ENCODE data around the gene SNAP47. TPM values are rescaled to one million over a fixed set of nuclear protein-coding genes. Genes with fewer than 3 reads are reported as not detected.

Gene SNAP47
- total and polyA plus RNA-seq, 2 experiments from 2014 or later = 29.3 to 40.1 TPM

GRCh38 chr1:227797144-227797543 is 61.9 kb downstream of the SNAP47 start:
- Histone ChIP-seq H3K9me3 (ENCODE audit: low read depth) (no peaks in the 10 kb centered on the region), H3F3A (ENCODE audit: insufficient read depth) (no peaks in the 10 kb centered on the region), H3K9me2 (ENCODE audit: insufficient read depth) (no peaks in the 10 kb centered on the region), H3K27me3 (replicated peaks; ENCODE audit: insufficient read depth) (no peaks in the 10 kb centered on the region), H2AFZ (no peak overlapping the region), H3K4me3 (no peak overlapping the region), H3K36me3 (ENCODE audit: low read depth) (no peaks in the 10 kb centered on the region), H3K9ac (no peak overlapping the region), H3K4me2 (ENCODE audit: unreplicated experiment) (no peak overlapping the region), H3K4me1 (ENCODE audit: insufficient read depth) (peaks cover 17% of the 10 kb centered on the region), H4K20me1 (ENCODE audit: insufficient read depth) (no peaks in the 10 kb centered on the region), H3K27ac (no peak overlapping the region), H3K79me2 (ENCODE audit: insufficient read depth) (no peaks in the 10 kb centered on the region)
- TF ChIP-seq EZH2 (IDR thresholded peaks at IDR 0.05; ENCODE audit: insufficient read depth, poor library complexity, severe bottlenecking) (no peak), EZH2phosphoT487 (IDR thresholded peaks at IDR 0.05; ENCODE audit: insufficient read depth, low read depth) (no peak)
- WGBS, 2 experiments (ENCODE audit: low coverage in 1 of 2, low lambda C conversion rate in 2 of 2, missing lambda C conversion rate in 2 of 2) = 83 to 89% methylated on average over 3 of the region's 3 CpGs
- no peak for DNase-seq
- in situ Hi-C loops (cut with MboI) = no loop called here

DNA sequence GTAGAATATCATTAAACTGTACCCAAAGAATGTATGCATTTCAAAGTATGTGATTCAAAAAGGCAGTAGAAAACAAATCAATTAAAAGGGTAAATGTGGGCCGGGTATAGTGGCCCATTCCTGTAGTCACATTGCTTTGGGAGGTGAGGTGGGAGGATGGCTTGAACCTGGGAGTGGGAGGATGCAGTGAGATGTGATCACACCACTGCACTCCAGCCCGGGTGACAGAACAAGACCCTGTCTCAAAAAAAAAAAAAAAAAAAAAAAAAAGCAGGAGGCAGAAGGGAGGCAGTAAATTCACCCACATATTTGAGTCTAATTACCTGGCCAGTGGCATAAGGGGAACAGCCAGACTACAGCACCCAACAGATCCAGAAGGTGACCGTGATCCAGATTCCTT is 62.4 kb downstream of the SNAP47 start:
- Histone ChIP-seq H3K4me1 (ENCODE audit: insufficient read depth) (peaks cover 17% of the 10 kb centered on the region), H3K9me2 (ENCODE audit: insufficient read depth) (no peaks in the 10 kb centered on the region), H4K20me1 (ENCODE audit: insufficient read depth) (no peaks in the 10 kb centered on the region), H3K79me2 (ENCODE audit: insufficient read depth) (no peaks in the 10 kb centered on the region), H2AFZ (no peak overlapping the region), H3K9ac (no peak overlapping the region), H3K9me3 (ENCODE audit: low read depth) (no peaks in the 10 kb centered on the region), H3K27ac (no peak overlapping the region), H3K4me3 (no peak overlapping the region), H3F3A (ENCODE audit: insufficient read depth) (no peaks in the 10 kb centered on the region), H3K4me2 (ENCODE audit: unreplicated experiment) (no peak overlapping the region), H3K36me3 (ENCODE audit: low read depth) (no peaks in the 10 kb centered on the region), H3K27me3 (replicated peaks; ENCODE audit: insufficient read depth) (no peaks in the 10 kb centered on the region)
- in situ Hi-C loops (cut with MboI) = no loop called here
- TF ChIP-seq EZH2phosphoT487 (IDR thresholded peaks at IDR 0.05; ENCODE audit: insufficient read depth, low read depth) (no peak), EZH2 (IDR thresholded peaks at IDR 0.05; ENCODE audit: insufficient read depth, poor library complexity, severe bottlenecking) (no peak)
- DNase-seq = no peak
- WGBS, 2 experiments (ENCODE audit: low coverage in 1 of 2, low lambda C conversion rate in 2 of 2, missing lambda C conversion rate in 2 of 2) = 84 to 91% methylated on average over 3 of the region's 3 CpGs

DNA sequence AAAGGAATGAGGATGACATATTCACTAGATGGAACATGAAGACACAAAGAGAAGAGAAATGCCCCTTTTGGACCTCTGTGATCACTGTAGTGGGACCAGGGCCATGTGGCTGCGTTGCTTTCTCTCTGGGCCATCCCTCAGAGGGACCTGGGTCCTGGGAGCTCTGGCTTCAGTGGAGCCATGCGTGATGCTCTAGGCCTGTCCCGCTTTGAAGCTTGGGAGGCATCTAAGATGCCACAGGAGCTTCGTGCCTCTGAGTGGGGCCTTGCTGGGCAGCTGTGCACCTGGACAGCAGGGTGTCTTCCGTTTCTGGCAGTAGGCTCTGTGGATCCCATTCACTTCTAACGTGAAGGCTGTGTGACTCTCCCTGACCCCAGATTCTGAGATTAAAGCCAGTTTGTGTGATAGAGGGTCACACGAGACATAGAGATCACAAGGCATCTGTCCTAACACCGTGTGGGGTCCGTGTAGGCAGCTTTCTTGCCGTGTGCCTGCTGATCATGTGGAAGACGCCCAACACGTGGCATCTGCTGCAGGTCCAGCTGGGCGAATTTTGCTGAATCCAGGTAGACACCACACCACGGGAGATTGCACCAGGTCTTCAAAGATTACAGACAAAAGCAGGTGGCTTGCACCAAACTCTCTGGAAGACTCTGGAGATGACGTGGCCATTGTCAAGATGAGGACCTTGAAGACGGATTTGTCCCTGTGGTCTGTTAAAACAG is 63.0 kb downstream of the SNAP47 start:
- Histone ChIP-seq H3K9me2 (ENCODE audit: insufficient read depth) (no peaks in the 10 kb centered on the region), H3K27ac (no peak overlapping the region), H2AFZ (no peak overlapping the region), H3K4me3 (no peak overlapping the region), H3K4me2 (ENCODE audit: unreplicated experiment) (no peak overlapping the region), H3K36me3 (ENCODE audit: low read depth) (no peaks in the 10 kb centered on the region), H3K27me3 (replicated peaks; ENCODE audit: insufficient read depth) (no peaks in the 10 kb centered on the region), H3F3A (ENCODE audit: insufficient read depth) (no peaks in the 10 kb centered on the region), H3K4me1 (ENCODE audit: insufficient read depth) (peaks cover 15% of the 10 kb centered on the region), H4K20me1 (ENCODE audit: insufficient read depth) (no peaks in the 10 kb centered on the region), H3K9ac (no peak overlapping the region), H3K79me2 (ENCODE audit: insufficient read depth) (no peaks in the 10 kb centered on the region), H3K9me3 (ENCODE audit: low read depth) (no peaks in the 10 kb centered on the region)
- no peak for DNase-seq
- no peak for TF ChIP-seq EZH2 (IDR thresholded peaks at IDR 0.05; ENCODE audit: insufficient read depth, poor library complexity, severe bottlenecking)
- in situ Hi-C loops (cut with MboI) = no loop called here
- WGBS, 2 experiments (ENCODE audit: low coverage in 1 of 2, low lambda C conversion rate in 2 of 2, missing lambda C conversion rate in 2 of 2) = 67 to 70% methylated on average over 16 of the region's 16 CpGs

- H3K27ac ChIP-seq = no peak overlapping the region
- no peak overlapping the region for H3K4me2 ChIP-seq (ENCODE audit: unreplicated experiment)
- H2AFZ ChIP-seq = no peak overlapping the region
- H3K4me3 ChIP-seq = no peak overlapping the region
- no peaks in the 10 kb centered on the region for H3K9me2 ChIP-seq (ENCODE audit: insufficient read depth)
- no peaks in the 10 kb centered on the region for H3K36me3 ChIP-seq (ENCODE audit: low read depth)
- H3K9ac ChIP-seq = no peak overlapping the region
- WGBS, 2 experiments (ENCODE audit: low coverage in 1 of 2, low lambda C conversion rate in 2 of 2, missing lambda C conversion rate in 2 of 2) = 70% methylated on average over 1 of the region's 1 CpG
- H3F3A ChIP-seq (ENCODE audit: insufficient read depth) = peaks cover 5% of the 10 kb centered on the region; the same call in 1 of the 2 replicates
- no peak for DNase-seq
- H3K79me2 ChIP-seq (ENCODE audit: insufficient read depth) = no peaks in the 10 kb centered on the region
- H4K20me1 ChIP-seq (ENCODE audit: insufficient read depth) = no peaks in the 10 kb centered on the region
- peaks cover 2% of the 10 kb centered on the region for H3K4me1 ChIP-seq (ENCODE audit: insufficient read depth)
- in situ Hi-C loops (cut with MboI) = no loop called here
- H3K9me3 ChIP-seq (ENCODE audit: low read depth) = no peaks in the 10 kb centered on the region
- TF ChIP-seq EZH2 (IDR thresholded peaks at IDR 0.05; ENCODE audit: insufficient read depth, poor library complexity, severe bottlenecking) (no peak), EZH2phosphoT487 (IDR thresholded peaks at IDR 0.05; ENCODE audit: insufficient read depth, low read depth) (no peak)
- no peaks in the 10 kb centered on the region for H3K27me3 ChIP-seq (replicated peaks; ENCODE audit: insufficient read depth)
These were observed 64.5 kb downstream of the SNAP47 start for GRCh38 chr1:227799756-227800155.

DNA sequence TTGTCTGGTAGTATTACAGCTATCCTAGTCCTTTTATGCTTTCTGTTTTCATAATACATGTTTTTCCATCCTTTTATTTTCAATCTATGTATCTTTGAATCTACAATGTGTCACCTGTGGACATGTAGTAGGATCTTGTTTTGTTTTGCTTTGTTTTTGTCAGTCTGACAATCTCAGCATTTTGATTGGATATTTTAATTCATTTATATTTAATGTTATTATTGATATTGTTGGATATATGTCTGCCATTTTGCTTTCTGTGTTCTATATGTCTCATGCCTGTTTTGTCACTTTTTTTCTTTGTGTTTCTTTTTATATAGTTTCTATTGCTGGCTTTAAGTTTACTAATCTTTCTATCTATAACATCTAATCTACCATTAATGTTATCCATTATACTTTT is 68.7 kb downstream of the SNAP47 start:
- in situ Hi-C loops (cut with MboI) = no loop called here
- Histone ChIP-seq H3K79me2 (ENCODE audit: insufficient read depth) (no peaks in the 10 kb centered on the region), H3K27ac (no peak overlapping the region), H3K36me3 (ENCODE audit: low read depth) (no peaks in the 10 kb centered on the region), H2AFZ (no peak overlapping the region), H3F3A (ENCODE audit: insufficient read depth) (peaks cover 19% of the 10 kb centered on the region; the same call in 1 of the 2 replicates), H3K9me2 (ENCODE audit: insufficient read depth) (no peaks in the 10 kb centered on the region), H3K9ac (no peak overlapping the region), H4K20me1 (ENCODE audit: insufficient read depth) (no peaks in the 10 kb centered on the region), H3K4me3 (no peak overlapping the region), H3K9me3 (ENCODE audit: low read depth) (no peaks in the 10 kb centered on the region), H3K4me2 (ENCODE audit: unreplicated experiment) (no peak overlapping the region), H3K4me1 (ENCODE audit: insufficient read depth) (peaks cover 14% of the 10 kb centered on the region), H3K27me3 (replicated peaks; ENCODE audit: insufficient read depth) (no peaks in the 10 kb centered on the region)
- DNase-seq = no peak
- no peak for TF ChIP-seq EZH2 (IDR thresholded peaks at IDR 0.05; ENCODE audit: insufficient read depth, poor library complexity, severe bottlenecking)
- TF ChIP-seq EZH2phosphoT487 (IDR thresholded peaks at IDR 0.05; ENCODE audit: insufficient read depth, low read depth) = no peak

Measured in GM23248 (cell line).